Measurements from ENCODE around the gene WTAP.
"Not testable (repeated sequence)": the region's sequence is repeated elsewhere in the genome, so short reads cannot be mapped to it uniquely, and the experiment has no call there.

Gene WTAP

GRCh38 chr6:159693894-159694545, 33.3 kb upstream of the WTAP start:
- DNase-seq, result no peak

GRCh38 chr6:159695984-159696383, 31.3 kb upstream of the WTAP start:
- no peak for DNase-seq

GRCh38 chr6:159700970-159701369, 26.3 kb upstream of the WTAP start:
- DNase-seq, result no peak

- no peak for DNase-seq
Measured at GRCh38 chr6:159701413-159701999, 25.8 kb upstream of the WTAP start.

GRCh38 chr6:159710603-159711002, 16.7 kb upstream of the WTAP start:
- DNase-seq, result not testable (repeated sequence)

GRCh38 chr6:159712389-159712788, 14.9 kb upstream of the WTAP start:
- DNase-seq, result not testable (repeated sequence)

GRCh38 chr6:159713984-159714383, 13.3 kb upstream of the WTAP start:
- DNase-seq, result no peak

GRCh38 chr6:159714404-159714803, 12.9 kb upstream of the WTAP start:
- no peak for DNase-seq

GRCh38 chr6:159715166-159715565, 12.1 kb upstream of the WTAP start:
- DNase-seq, result no peak

- no peak for DNase-seq
Measured at GRCh38 chr6:159715605-159716004, 11.7 kb upstream of the WTAP start.

GRCh38 chr6:159716247-159717096, 10.8 kb upstream of the WTAP start:
- no peak for DNase-seq

GRCh38 chr6:159718634-159719033, 8.7 kb upstream of the WTAP start:
- no peak for DNase-seq

- no peak for DNase-seq
Measured at GRCh38 chr6:159719287-159719686, 8.0 kb upstream of the WTAP start.

GRCh38 chr6:159720708-159721107, 6.6 kb upstream of the WTAP start:
- peak; percentile 24 for DNase-seq

- DNase-seq, result not testable (repeated sequence)
Measured at GRCh38 chr6:159721981-159722380, 5.3 kb upstream of the WTAP start.

GRCh38 chr6:159722655-159723054, 4.7 kb upstream of the WTAP start:
- no peak for DNase-seq

GRCh38 chr6:159723259-159723658, 4.0 kb upstream of the WTAP start:
- no peak for DNase-seq

- DNase-seq, result no peak
Measured at GRCh38 chr6:159724778-159725177, 2.5 kb upstream of the WTAP start.

GRCh38 chr6:159725208-159725607, 2.1 kb upstream of the WTAP start:
- not testable (repeated sequence) for DNase-seq

GRCh38 chr6:159726255-159726917, 920 bp upstream of the WTAP start:
- no peak for DNase-seq

GRCh38 chr6:159727717-159728445, 575 bp downstream of the WTAP start:
- no peak for DNase-seq

GRCh38 chr6:159728531-159728964, 1.2 kb downstream of the WTAP start:
- no peak for DNase-seq

Measured in activated CD8-positive, alpha-beta memory T cell treated with anti-CD3 and anti-CD28 coated beads, Interleukin-2, amount 50 U/mL, for 4 hours (primary cell).